CD14-positive monocyte (primary cell): ENCODE results near the gene GDF9. TPM values are rescaled to one million over a fixed set of nuclear protein-coding genes. Genes with fewer than 3 reads are reported as not detected.

ENCODE experiments used
- DNase-seq, 3 donors: peaks; one replicate each; pipeline ENCODE4 v3.0.0-alpha.2; 2011 to 2022
- H2AFZ ChIP-seq: 2 replicates; pipeline ENCODE4 v1.6.0; 2012; ENCODE audit warnings: mild to moderate bottlenecking, low read depth, low read length, inconsistent platforms; ENCODE audit not compliant: insufficient read depth, poor library complexity, severe bottlenecking
- H3K27ac ChIP-seq, 2 donors: 1 replicate in 1 of 2; 2 replicates in 1 of 2; pipeline ENCODE4 v1.5.1; 2012 to 2013; ENCODE audit warnings: low read length in 2 of 2, control low read depth in 1 of 2, inconsistent platforms in 1 of 2, low read depth in 1 of 2, mild to moderate bottlenecking in 1 of 2
- H3K27me3 ChIP-seq, 2 donors: one replicate each; pipeline versions ENCODE4 v1.6.0 to v1.6.1; 2011 to 2013; ENCODE audit warnings: low read length in 2 of 2; ENCODE audit not compliant: control insufficient read depth in 2 of 2, insufficient read depth in 2 of 2
- H3K36me3 ChIP-seq, 2 donors: replicated peaks in 1 of 2; 1 replicate in 1 of 2; 2 replicates in 1 of 2; pipeline versions ENCODE4 v1.5.1 to v1.6.1; 2012 to 2013; ENCODE audit warnings: low read length in 2 of 2, control low read depth in 1 of 2, inconsistent platforms in 1 of 2, mild to moderate bottlenecking in 1 of 2; ENCODE audit not compliant: insufficient read depth in 2 of 2, control insufficient read depth in 1 of 2
- H3K4me1 ChIP-seq, 2 donors: 1 replicate in 1 of 2; 2 replicates in 1 of 2; pipeline versions ENCODE4 v1.5.1 to v1.6.1; 2012 to 2013; ENCODE audit warnings: low read length in 2 of 2, control low read depth in 1 of 2, inconsistent platforms in 1 of 2, mild to moderate bottlenecking in 1 of 2, moderate library complexity in 1 of 2; ENCODE audit not compliant: insufficient read depth in 2 of 2, control insufficient read depth in 1 of 2
- H3K4me2 ChIP-seq: replicated peaks from 2 replicates; pipeline ENCODE3; 2012; ENCODE audit warnings: low read length, moderate library complexity, mild to moderate bottlenecking; ENCODE audit not compliant: poor library complexity, severe bottlenecking; ENCODE audit errors: extremely low read depth
- H3K4me3 ChIP-seq, 3 experiments: fragments of 200-600 bp in 1 of 3; sonication (generic) in 1 of 3; replicated peaks in 1 of 3; 1 replicate in 2 of 3; 2 replicates in 1 of 3; pipeline ENCODE4 v1.5.1; 2011 to 2013; ENCODE audit warnings: low read length in 3 of 3, mild to moderate bottlenecking in 3 of 3, control low read depth in 2 of 3, low read depth in 2 of 3, inconsistent platforms in 1 of 3, moderate library complexity in 1 of 3
- H3K79me2 ChIP-seq: 2 replicates; pipeline ENCODE4 v1.6.0; 2012; ENCODE audit warnings: mild to moderate bottlenecking, control low read depth, inconsistent platforms, low read length, moderate library complexity; ENCODE audit not compliant: insufficient read depth
- H3K9ac ChIP-seq: 2 replicates; pipeline ENCODE4 v1.6.0; 2017; ENCODE audit warnings: low read length, mild to moderate bottlenecking; ENCODE audit not compliant: insufficient read depth, poor library complexity, severe bottlenecking
- H3K9me3 ChIP-seq, 2 donors: replicated peaks in 1 of 2; 1 replicate in 1 of 2; 2 replicates in 1 of 2; pipeline versions ENCODE4 v1.5.1 to v1.6.1; 2012 to 2013; ENCODE audit warnings: low read length in 2 of 2, control low read depth in 1 of 2; ENCODE audit not compliant: control insufficient read depth in 1 of 2, insufficient read depth in 1 of 2
- H4K20me1 ChIP-seq: 2 replicates; pipeline ENCODE4 v1.6.0; 2012; ENCODE audit warnings: mild to moderate bottlenecking, low read length, control low read depth, moderate library complexity; ENCODE audit not compliant: insufficient read depth
- H3K27ac Mint-ChIP-seq, 7 donors: one replicate each; pipeline ENCODE4 v1.8.0; 2020; ENCODE audit warnings: mild to moderate bottlenecking in 7 of 7, mixed read lengths in 7 of 7, moderate library complexity in 6 of 7, inconsistent platforms in 2 of 7
- H3K27me3 Mint-ChIP-seq, 3 donors: one replicate each; pipeline ENCODE4 v1.8.0; 2021 to 2022; ENCODE audit warnings: low read depth in 3 of 3, mild to moderate bottlenecking in 3 of 3, mixed read lengths in 3 of 3, moderate library complexity in 3 of 3, inconsistent platforms in 1 of 3
- H3K36me3 Mint-ChIP-seq, 2 donors: one replicate each; pipeline ENCODE4 v1.8.0; 2020; ENCODE audit warnings: mixed read lengths in 2 of 2, inconsistent platforms in 1 of 2, mild to moderate bottlenecking in 1 of 2
- H3K4me1 Mint-ChIP-seq: one replicate; pipeline ENCODE4 v1.8.0; 2020; ENCODE audit warnings: mild to moderate bottlenecking, mixed read lengths
- H3K4me3 Mint-ChIP-seq, 2 donors: one replicate each; pipeline ENCODE4 v1.8.0; 2020; ENCODE audit warnings: mild to moderate bottlenecking in 2 of 2, mixed read lengths in 2 of 2, moderate library complexity in 1 of 2
- H3K9me3 Mint-ChIP-seq, 7 donors: one replicate each; pipeline ENCODE4 v1.8.0; 2020 to 2022; ENCODE audit warnings: mixed read lengths in 7 of 7, mild to moderate bottlenecking in 6 of 7, moderate library complexity in 6 of 7, inconsistent platforms in 2 of 7
- WGBS: methylation state at CpG from one replicate; pipeline ENCODE4 v1.1.5; 2013; ENCODE audit warnings: missing lambda C conversion rate; ENCODE audit not compliant: insufficient coverage; 5-methylcytosine and 5-hydroxymethylcytosine counted together
- intact Hi-C, 2 donors: fragments of 100-400 bp; cut with micrococcal nuclease; formaldehyde crosslinking; loops; one replicate each; pipeline versions ENCODE4 v1.15.0 to v1.15.1; 2023
- polyA plus RNA-seq, 3 donors: library from polyadenylated mRNA; depleted of rRNA in 1 of 3; unstranded in 2 of 3; stranded (reverse) in 1 of 3; fragments of 300-500 nt in 2 of 3; fragments of >200 nt in 1 of 3; fragmentation: Illumina TruSeq in 2 of 3; gene quantifications; 1 replicate in 2 of 3; 2 replicates in 1 of 3; pipeline ENCODE4 v1.2.3, GENCODE V29; 2012 to 2021
- TF ChIP-seq, protein P1 (sequence below): fragments of 200-600 bp; IDR thresholded peaks from one replicate; pipeline ENCODE4 v1.8.0; 2022; ENCODE audit warnings: antibody characterized with exemption, mild to moderate bottlenecking

Gene GDF9
- polyA plus RNA-seq, 3 donors: 0.55 TPM; not detected in 2

- intact Hi-C loops: loop anchor here (2.0 to 10.0 kb wide), 3 partner anchors 317 to 437 kb away; no protein-coding TSS in a partner anchor
Measured at GRCh38 chr5:132821791-132822190, 44.5 kb downstream of the GDF9 start.

DNA sequence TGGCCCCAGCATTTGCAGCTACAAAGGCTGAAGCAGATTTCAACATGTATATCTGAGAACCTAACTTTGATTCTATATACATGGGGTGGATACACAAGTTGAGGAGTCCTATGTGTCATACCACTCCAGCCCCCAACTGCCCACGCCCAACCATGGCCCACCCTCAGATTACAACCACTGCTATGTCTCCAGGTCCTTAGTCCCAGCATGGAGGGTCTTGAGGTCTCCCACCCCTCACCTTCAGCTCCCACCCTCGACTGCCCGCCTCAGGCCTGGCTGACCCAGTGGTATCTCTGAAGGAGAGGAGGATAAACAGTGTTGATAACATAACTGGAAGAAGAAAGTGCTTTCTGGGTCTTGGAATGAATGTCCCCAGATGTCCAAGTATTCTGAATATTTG lies 44.9 kb downstream of the GDF9 start:
- Mint-ChIP-seq H3K9me3 (peaks cover 0 to 23% (median 10%) of the 10 kb centered on the region in 7 donors), H3K36me3 (peaks cover 13 to 19% of the 10 kb centered on the region in 2 donors), H3K27me3 (peaks cover 70 to 83% (median 76%) of the 10 kb centered on the region in 3 donors), H3K4me1 (peaks cover 28% of the 10 kb centered on the region), H3K4me3 (no peak overlapping the region), H3K27ac (no peak overlapping the region)
- WGBS: 100% methylated on average over 1 of the region's 3 CpGs
- Histone ChIP-seq H3K36me3 (peaks cover 0 to 18% of the 10 kb centered on the region in 2 donors), H3K4me1 (peaks cover 12 to 30% of the 10 kb centered on the region in 2 donors), H4K20me1 (peaks cover 51% of the 10 kb centered on the region), H3K79me2 (no peaks in the 10 kb centered on the region), H3K9ac (no peak overlapping the region), H3K4me2 (no peak overlapping the region), H3K27ac (no peak overlapping the region), H3K9me3 (peaks cover 0 to 10% of the 10 kb centered on the region in 2 donors), H2AFZ (no peak overlapping the region), H3K4me3 (no peak overlapping the region), H3K27me3 (peaks cover 44 to 82% of the 10 kb centered on the region in 2 donors)
- DNase-seq: no peak
- TF ChIP-seq, protein P1, sequence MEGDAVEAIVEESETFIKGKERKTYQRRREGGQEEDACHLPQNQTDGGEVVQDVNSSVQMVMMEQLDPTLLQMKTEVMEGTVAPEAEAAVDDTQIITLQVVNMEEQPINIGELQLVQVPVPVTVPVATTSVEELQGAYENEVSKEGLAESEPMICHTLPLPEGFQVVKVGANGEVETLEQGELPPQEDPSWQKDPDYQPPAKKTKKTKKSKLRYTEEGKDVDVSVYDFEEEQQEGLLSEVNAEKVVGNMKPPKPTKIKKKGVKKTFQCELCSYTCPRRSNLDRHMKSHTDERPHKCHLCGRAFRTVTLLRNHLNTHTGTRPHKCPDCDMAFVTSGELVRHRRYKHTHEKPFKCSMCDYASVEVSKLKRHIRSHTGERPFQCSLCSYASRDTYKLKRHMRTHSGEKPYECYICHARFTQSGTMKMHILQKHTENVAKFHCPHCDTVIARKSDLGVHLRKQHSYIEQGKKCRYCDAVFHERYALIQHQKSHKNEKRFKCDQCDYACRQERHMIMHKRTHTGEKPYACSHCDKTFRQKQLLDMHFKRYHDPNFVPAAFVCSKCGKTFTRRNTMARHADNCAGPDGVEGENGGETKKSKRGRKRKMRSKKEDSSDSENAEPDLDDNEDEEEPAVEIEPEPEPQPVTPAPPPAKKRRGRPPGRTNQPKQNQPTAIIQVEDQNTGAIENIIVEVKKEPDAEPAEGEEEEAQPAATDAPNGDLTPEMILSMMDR: no peak
- intact Hi-C loops: loop anchor here (2.0 to 10.0 kb wide), 3 partner anchors 317 to 437 kb away; no protein-coding TSS in a partner anchor

More at GRCh38 chr5:132821791-132822190, 44.5 kb downstream of the GDF9 start:
- no peak overlapping the region for H3K4me2 ChIP-seq
- no peak overlapping the region for H3K9ac ChIP-seq
- peaks cover 0 to 20% of the 10 kb centered on the region in 2 donors for H3K36me3 ChIP-seq
- H3K4me3 Mint-ChIP-seq: peak overlapping the region in 1 of 2 donors; percentile 76
- H3K4me3 ChIP-seq: no peak overlapping the region
- H3K4me1 ChIP-seq: peaks cover 12 to 31% of the 10 kb centered on the region in 2 donors
- H3K27ac Mint-ChIP-seq: no peak overlapping the region
- H4K20me1 ChIP-seq: peaks cover 55% of the 10 kb centered on the region
- peaks cover 71 to 87% (median 79%) of the 10 kb centered on the region in 3 donors for H3K27me3 Mint-ChIP-seq
- no peak overlapping the region for H3K27ac ChIP-seq
- TF ChIP-seq, protein P1: no peak
- peaks cover 0 to 10% of the 10 kb centered on the region in 2 donors for H3K9me3 ChIP-seq
- H2AFZ ChIP-seq: no peak overlapping the region
- H3K79me2 ChIP-seq: no peaks in the 10 kb centered on the region
- no peak for DNase-seq
- peaks cover 30% of the 10 kb centered on the region for H3K4me1 Mint-ChIP-seq
- WGBS: no CpG with 5 or more reads among the region's 1 CpG
- peaks cover 18 to 21% of the 10 kb centered on the region in 2 donors for H3K36me3 Mint-ChIP-seq
- H3K9me3 Mint-ChIP-seq: peaks cover 0 to 27% (median 14%) of the 10 kb centered on the region in 7 donors
- H3K27me3 ChIP-seq: peaks cover 48 to 85% of the 10 kb centered on the region in 2 donors
